Endothelial cell (in vitro differentiated cells): ENCODE results near the gene CDH18. TPM values are rescaled to one million over a fixed set of nuclear protein-coding genes. Genes with fewer than 3 reads are reported as not detected.

Experiments
- DNase-seq: peaks from one replicate; pipeline ENCODE4 v3.0.0; 2021; ENCODE audit warnings: low spot score
- H3K27ac Mint-ChIP-seq: one replicate; pipeline ENCODE4 v1.8.0; 2021; ENCODE audit warnings: mixed read lengths, inconsistent platforms; ENCODE audit not compliant: unreplicated experiment
- H3K27me3 Mint-ChIP-seq: one replicate; pipeline ENCODE4 v1.8.0; 2021; ENCODE audit warnings: mild to moderate bottlenecking, moderate library complexity, mixed read lengths, inconsistent platforms; ENCODE audit not compliant: unreplicated experiment
- H3K36me3 Mint-ChIP-seq: one replicate; pipeline ENCODE4 v1.8.0; 2021; ENCODE audit warnings: mild to moderate bottlenecking, low read depth, mixed read lengths, inconsistent platforms; ENCODE audit not compliant: unreplicated experiment
- H3K4me1 Mint-ChIP-seq: one replicate; pipeline ENCODE4 v1.8.0; 2021; ENCODE audit warnings: mild to moderate bottlenecking, mixed read lengths, inconsistent platforms; ENCODE audit not compliant: unreplicated experiment
- H3K4me3 Mint-ChIP-seq: one replicate; pipeline ENCODE4 v1.8.0; 2021; ENCODE audit warnings: mild to moderate bottlenecking, mixed read lengths, inconsistent platforms; ENCODE audit not compliant: unreplicated experiment
- H3K9me3 Mint-ChIP-seq: one replicate; pipeline ENCODE4 v1.8.0; 2021; ENCODE audit warnings: mixed read lengths, inconsistent platforms; ENCODE audit not compliant: unreplicated experiment
- total RNA-seq: library from RNA; stranded (reverse); fragmentation: NEBNext Ultra II Directional; extraction: Animal tissue kit (Norgen Biotek cat#: 25700); gene quantifications from one replicate; pipeline ENCODE4 v1.2.1, GENCODE V29; 2021; ENCODE audit not compliant: unreplicated experiment
- TF ChIP-seq, protein P1 (sequence below): fragments of 200-600 bp; sonication (generic); IDR thresholded peaks from one replicate; pipeline ENCODE4 v1.5.0; 2021; ENCODE audit warnings: antibody characterized with exemption; ENCODE audit not compliant: unreplicated experiment

The CDH18 gene
- total RNA-seq, 1 donor from 2014 or later: 0.33 TPM

DNA sequence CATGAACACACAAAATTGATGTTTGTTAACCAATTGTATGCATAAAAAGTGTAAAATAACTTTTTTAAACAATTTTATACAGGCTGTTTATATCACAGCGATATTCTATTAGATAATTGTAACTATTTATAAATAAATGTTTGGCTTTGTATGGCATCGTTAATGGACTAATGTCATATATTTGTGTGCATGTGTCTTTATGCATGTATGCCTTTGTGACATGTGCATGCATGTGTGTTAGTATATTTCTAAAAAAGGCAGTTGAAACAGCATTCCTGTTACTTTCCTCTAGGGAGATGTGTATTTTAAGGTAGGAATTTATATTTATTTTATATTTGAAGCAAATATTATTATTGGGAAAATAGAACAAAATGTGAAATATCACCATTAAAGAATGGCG, 268.9 kb downstream of the CDH18 start:
- H3K4me3 Mint-ChIP-seq: no peak overlapping the region
- DNase-seq: no peak
- no peaks in the 10 kb centered on the region for H3K36me3 Mint-ChIP-seq

DNA sequence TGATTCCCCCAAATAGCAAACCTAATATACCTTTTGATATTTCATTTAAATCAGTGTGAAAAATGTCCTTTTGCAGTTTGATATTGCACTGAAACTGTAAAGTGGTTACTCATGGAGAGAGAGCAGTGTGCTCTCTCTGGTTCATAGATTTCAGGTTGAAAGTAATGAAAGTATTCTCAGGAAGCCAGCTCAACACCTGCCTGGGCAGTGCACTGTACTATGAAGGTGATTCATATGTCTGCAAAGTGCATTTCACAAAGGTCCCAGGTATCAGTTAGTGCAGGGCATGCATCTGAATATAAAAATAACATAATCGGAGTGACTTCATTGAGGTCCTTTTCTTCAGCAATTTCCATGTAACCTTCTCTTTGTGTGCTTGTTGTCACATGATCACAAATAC, 274.3 kb downstream of the CDH18 start:
- Mint-ChIP-seq H3K4me3 (no peak overlapping the region), H3K4me1 (no peaks in the 10 kb centered on the region), H3K36me3 (no peaks in the 10 kb centered on the region), H3K9me3 (no peaks in the 10 kb centered on the region), H3K27me3 (peaks cover 2% of the 10 kb centered on the region), H3K27ac (no peak overlapping the region)
- DNase-seq: no peak
- TF ChIP-seq, protein P1, sequence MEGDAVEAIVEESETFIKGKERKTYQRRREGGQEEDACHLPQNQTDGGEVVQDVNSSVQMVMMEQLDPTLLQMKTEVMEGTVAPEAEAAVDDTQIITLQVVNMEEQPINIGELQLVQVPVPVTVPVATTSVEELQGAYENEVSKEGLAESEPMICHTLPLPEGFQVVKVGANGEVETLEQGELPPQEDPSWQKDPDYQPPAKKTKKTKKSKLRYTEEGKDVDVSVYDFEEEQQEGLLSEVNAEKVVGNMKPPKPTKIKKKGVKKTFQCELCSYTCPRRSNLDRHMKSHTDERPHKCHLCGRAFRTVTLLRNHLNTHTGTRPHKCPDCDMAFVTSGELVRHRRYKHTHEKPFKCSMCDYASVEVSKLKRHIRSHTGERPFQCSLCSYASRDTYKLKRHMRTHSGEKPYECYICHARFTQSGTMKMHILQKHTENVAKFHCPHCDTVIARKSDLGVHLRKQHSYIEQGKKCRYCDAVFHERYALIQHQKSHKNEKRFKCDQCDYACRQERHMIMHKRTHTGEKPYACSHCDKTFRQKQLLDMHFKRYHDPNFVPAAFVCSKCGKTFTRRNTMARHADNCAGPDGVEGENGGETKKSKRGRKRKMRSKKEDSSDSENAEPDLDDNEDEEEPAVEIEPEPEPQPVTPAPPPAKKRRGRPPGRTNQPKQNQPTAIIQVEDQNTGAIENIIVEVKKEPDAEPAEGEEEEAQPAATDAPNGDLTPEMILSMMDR: no peak

More for the DNA sequence above, 268.9 kb downstream of the CDH18 start:
- Mint-ChIP-seq H3K4me1 (no peaks in the 10 kb centered on the region), H3K9me3 (no peaks in the 10 kb centered on the region), H3K27ac (no peak overlapping the region), H3K27me3 (no peaks in the 10 kb centered on the region)
- TF ChIP-seq, protein P1: no peak

DNA sequence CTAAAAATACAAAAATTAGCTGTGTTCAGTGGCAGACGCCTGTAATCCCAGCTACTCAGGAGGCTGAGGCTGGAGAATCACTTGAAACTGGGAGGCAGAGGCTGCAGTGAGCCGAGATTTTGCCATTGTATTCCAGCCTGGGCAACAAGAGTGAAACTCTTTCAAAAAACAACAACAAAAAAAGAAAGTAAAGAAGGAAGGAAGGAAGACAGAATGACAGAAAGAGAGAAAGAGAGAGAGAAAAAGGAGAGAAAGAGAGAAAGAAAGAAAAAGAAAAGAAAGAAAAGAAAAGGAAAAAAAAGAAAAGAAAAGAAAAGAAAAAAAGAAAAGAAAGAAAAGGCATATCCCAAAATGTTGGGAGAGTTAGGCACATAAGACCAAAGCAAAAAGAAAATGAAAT, 278.6 kb downstream of the CDH18 start:
- H3K27me3 Mint-ChIP-seq: peaks cover 2% of the 10 kb centered on the region
- DNase-seq: no peak
- TF ChIP-seq, protein P1: no peak

DNA sequence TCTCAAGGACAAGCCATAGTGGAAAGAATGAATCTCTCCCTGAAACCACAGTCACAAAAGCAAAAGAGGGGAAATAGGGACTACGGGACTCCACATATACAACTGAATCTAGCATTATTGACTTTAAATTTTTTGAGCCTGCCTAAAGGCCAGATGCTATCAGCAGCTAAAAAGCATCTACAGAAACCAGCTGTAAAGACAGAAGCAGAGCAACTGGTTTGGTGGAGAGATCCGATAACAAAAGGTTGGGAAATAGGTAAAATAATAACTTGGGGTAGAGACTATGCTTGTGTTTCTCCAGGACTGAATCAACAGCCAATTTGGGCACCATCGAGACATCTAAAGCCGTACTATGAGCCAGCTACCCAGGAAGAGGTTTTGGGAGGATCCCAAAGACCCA, 281.2 kb downstream of the CDH18 start:
- H3K27ac Mint-ChIP-seq: no peak overlapping the region
- DNase-seq: no peak
- peaks cover 2% of the 10 kb centered on the region for H3K27me3 Mint-ChIP-seq
- TF ChIP-seq, protein P1: no peak
- H3K9me3 Mint-ChIP-seq: peaks cover 4% of the 10 kb centered on the region
- no peak overlapping the region for H3K4me3 Mint-ChIP-seq
- no peaks in the 10 kb centered on the region for H3K36me3 Mint-ChIP-seq
- no peaks in the 10 kb centered on the region for H3K4me1 Mint-ChIP-seq

More for the DNA sequence above, 278.6 kb downstream of the CDH18 start:
- Mint-ChIP-seq H3K4me1 (no peaks in the 10 kb centered on the region), H3K4me3 (no peak overlapping the region), H3K9me3 (no peaks in the 10 kb centered on the region), H3K36me3 (no peaks in the 10 kb centered on the region), H3K27ac (no peak overlapping the region)

DNA sequence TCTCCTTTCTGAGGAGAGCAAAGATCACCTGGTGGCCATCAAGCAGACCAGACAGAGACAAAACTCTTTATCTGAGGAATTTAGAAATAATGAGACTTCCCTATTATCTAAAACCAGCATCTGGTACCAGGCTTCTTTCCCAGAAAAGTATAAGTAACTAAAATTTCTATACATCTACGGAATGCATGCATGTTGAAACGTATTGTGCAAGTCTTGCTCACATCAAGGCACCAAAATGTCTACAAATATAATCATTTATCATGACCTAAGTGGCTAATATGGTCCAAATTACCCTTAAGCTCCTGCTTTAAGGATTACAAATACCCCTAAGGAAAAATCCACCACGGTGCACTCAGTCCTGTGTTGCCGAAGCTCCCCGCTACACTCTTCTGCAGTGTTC, 286.3 kb downstream of the CDH18 start:
- no peaks in the 10 kb centered on the region for H3K27me3 Mint-ChIP-seq
- TF ChIP-seq, protein P1: no peak

More for the DNA sequence above, 286.3 kb downstream of the CDH18 start:
- no peaks in the 10 kb centered on the region for H3K4me1 Mint-ChIP-seq
- no peak overlapping the region for H3K4me3 Mint-ChIP-seq
- H3K27ac Mint-ChIP-seq: no peak overlapping the region
- peaks cover 4% of the 10 kb centered on the region for H3K9me3 Mint-ChIP-seq
- no peak for DNase-seq
- no peaks in the 10 kb centered on the region for H3K36me3 Mint-ChIP-seq
